GM23338 (cell line): Measurements from ENCODE around the gene CLDN11. TPM values are rescaled to one million over a fixed set of nuclear protein-coding genes. Genes with fewer than 3 reads are reported as not detected.

Source experiments
- ATAC-seq: fragments of 200-7000 bp; cut with Tn5 transposase; 3 replicates; pipeline ENCODE4 v1.9.1; 2020
- DNase-seq: peaks from one replicate; pipeline ENCODE4 v3.0.0-alpha.2; 2015; ENCODE audit warnings: low spot score
- H2AFZ ChIP-seq: fragments of 200-600 bp; sonication (generic); 2 replicates; pipeline ENCODE4 v1.8.0; 2016; ENCODE audit warnings: antibody characterized with exemption, mild to moderate bottlenecking, moderate library complexity
- H3F3A ChIP-seq: fragments of 200-600 bp; sonication (generic); replicated peaks from 2 replicates; pipeline ENCODE4 v1.8.0; 2017; ENCODE audit warnings: antibody characterized with exemption, mixed run types, low read depth
- H3K27ac ChIP-seq: fragments of 200-600 bp; sonication (generic); 2 replicates; pipeline ENCODE4 v1.6.1; 2016; ENCODE audit warnings: low read depth
- H3K27me3 ChIP-seq: fragments of 200-600 bp; sonication (generic); 2 replicates; pipeline ENCODE4 v1.8.0; 2016; ENCODE audit warnings: mild to moderate bottlenecking, mixed run types, moderate library complexity; ENCODE audit not compliant: insufficient read depth
- H3K36me3 ChIP-seq: fragments of 200-600 bp; sonication (generic); 2 replicates; pipeline ENCODE4 v1.8.0; 2016; ENCODE audit warnings: mild to moderate bottlenecking; ENCODE audit not compliant: insufficient read depth
- H3K4me1 ChIP-seq: fragments of 200-600 bp; sonication (generic); 2 replicates; pipeline ENCODE4 v1.8.0; 2016; ENCODE audit warnings: mild to moderate bottlenecking, moderate library complexity; ENCODE audit not compliant: insufficient read depth
- H3K4me2 ChIP-seq: fragments of 200-600 bp; sonication (generic); 2 replicates; pipeline ENCODE4 v1.7.1; 2017; ENCODE audit warnings: mixed run types
- H3K4me3 ChIP-seq: fragments of 200-600 bp; sonication (generic); 2 replicates; pipeline ENCODE4 v1.6.1; 2016; ENCODE audit warnings: mixed run types
- H3K79me2 ChIP-seq: fragments of 200-600 bp; sonication (generic); replicated peaks from 2 replicates; pipeline ENCODE4 v1.8.0; 2017; ENCODE audit warnings: mild to moderate bottlenecking; ENCODE audit not compliant: insufficient read depth
- H3K9me2 ChIP-seq: fragments of 200-600 bp; sonication (generic); 2 replicates; pipeline ENCODE4 v1.8.0; 2017; ENCODE audit not compliant: insufficient read depth
- H4K20me1 ChIP-seq: fragments of 200-600 bp; sonication (generic); replicated peaks from 2 replicates; pipeline ENCODE4 v1.8.0; 2017; ENCODE audit warnings: mild to moderate bottlenecking; ENCODE audit not compliant: insufficient read depth
- H3K27ac Mint-ChIP-seq: 2 replicates; pipeline ENCODE4 v1.8.0; 2020; ENCODE audit warnings: inconsistent platforms, mild to moderate bottlenecking, moderate library complexity, mixed read lengths
- H3K27me3 Mint-ChIP-seq: 3 replicates; pipeline ENCODE4 v1.8.0; 2022; ENCODE audit warnings: low read depth, mild to moderate bottlenecking, moderate library complexity, mixed read lengths, inconsistent platforms; ENCODE audit not compliant: insufficient read depth, poor library complexity
- H3K36me3 Mint-ChIP-seq: 3 replicates; pipeline ENCODE4 v1.8.0; 2021; ENCODE audit warnings: low read depth, mild to moderate bottlenecking, inconsistent platforms, moderate library complexity, mixed read lengths
- H3K4me1 Mint-ChIP-seq: 3 replicates; pipeline ENCODE4 v1.8.0; 2020; ENCODE audit warnings: mild to moderate bottlenecking, inconsistent platforms, mixed read lengths
- H3K4me3 Mint-ChIP-seq: 3 replicates; pipeline ENCODE4 v1.8.0; 2021; ENCODE audit warnings: moderate library complexity, mild to moderate bottlenecking, inconsistent platforms, mixed read lengths
- H3K9me3 Mint-ChIP-seq: 3 replicates; pipeline ENCODE4 v1.8.0; 2020; ENCODE audit warnings: moderate library complexity, mild to moderate bottlenecking, inconsistent platforms, mixed read lengths
- CREB1 ChIP-seq: fragments of 250-450 bp; sonication (Bioruptor Pico); IDR thresholded peaks from 2 replicates; pipeline ENCODE4 v1.5.0; 2020; ENCODE audit warnings: low read depth, mild to moderate bottlenecking, moderate library complexity
- EZH2 ChIP-seq: fragments of 200-600 bp; sonication (generic); IDR thresholded peaks from one replicate; pipeline ENCODE4 v1.8.0; 2017; ENCODE audit warnings: antibody characterized with exemption, mild to moderate bottlenecking, low read depth; ENCODE audit not compliant: unreplicated experiment
- EZH2phosphoT487 ChIP-seq: fragments of 200-600 bp; sonication (generic); IDR thresholded peaks from one replicate; pipeline ENCODE4 v1.8.1; 2018; ENCODE audit warnings: antibody characterized with exemption; ENCODE audit not compliant: unreplicated experiment
- JUNB ChIP-seq: IDR thresholded peaks from one replicate; pipeline ENCODE4 v1.6.1; 2016; ENCODE audit warnings: antibody characterized with exemption; ENCODE audit not compliant: unreplicated experiment
- NANOG ChIP-seq: IDR thresholded peaks from 2 replicates; pipeline ENCODE4 v1.6.1; 2016; ENCODE audit warnings: antibody characterized with exemption, borderline replicate concordance
- POLR2AphosphoS5 ChIP-seq: IDR thresholded peaks from 2 replicates; pipeline ENCODE4 v1.6.1; 2016; ENCODE audit warnings: antibody characterized with exemption, low read depth
- REST ChIP-seq: IDR thresholded peaks from one replicate; pipeline ENCODE4 v1.6.1; 2018; ENCODE audit warnings: antibody characterized with exemption; ENCODE audit not compliant: unreplicated experiment
- STAT1 ChIP-seq: IDR thresholded peaks from one replicate; pipeline ENCODE4 v1.6.1; 2016; ENCODE audit warnings: antibody characterized with exemption; ENCODE audit not compliant: unreplicated experiment
- ZNF114 ChIP-seq: fragments of 250-450 bp; sonication (Bioruptor Pico); IDR thresholded peaks from 2 replicates; pipeline ENCODE4 v1.5.0; 2020; ENCODE audit warnings: mild to moderate bottlenecking, moderate library complexity
- ZNF331 ChIP-seq: fragments of 250-450 bp; sonication (Bioruptor Pico); IDR thresholded peaks from 2 replicates; pipeline ENCODE4 v1.5.0; 2020; ENCODE audit warnings: low read depth, mild to moderate bottlenecking, moderate library complexity
- polyA plus RNA-seq: library from polyadenylated mRNA; unstranded; fragments of >200 nt; fragmentation: Nextera tagmentation; extraction: Ambion mirVana; gene quantifications from 2 replicates; pipeline ENCODE4 v1.2.1, GENCODE V29; 2016
- total RNA-seq: library from RNA; depleted of rRNA; stranded (reverse); fragments of >200 nt; shearing (Covaris generic); gene quantifications from 2 replicates; pipeline ENCODE4 v1.2.3, GENCODE V29; 2014
- TF ChIP-seq, protein P1 (sequence below): fragments of 250-450 bp; sonication (Bioruptor Pico); IDR thresholded peaks from 2 replicates; pipeline ENCODE4 v1.5.0; 2020; ENCODE audit warnings: mild to moderate bottlenecking, moderate library complexity
- TF ChIP-seq, protein P2 (sequence below): IDR thresholded peaks from 2 replicates; pipeline ENCODE4 v1.6.1; 2016; ENCODE audit warnings: antibody characterized with exemption
- TF ChIP-seq, protein P3 (sequence below), 2 experiments: fragments of 200-600 bp in 1 of 2; sonication (generic) in 1 of 2; conservative IDR thresholded peaks; 2 replicates each; pipeline versions ENCODE4 v1.5.1 to v1.6.1; 2016 to 2017; ENCODE audit warnings: antibody characterized with exemption in 2 of 2, low read depth in 2 of 2, mild to moderate bottlenecking in 2 of 2, moderate library complexity in 1 of 2

Gene CLDN11
- total and polyA plus RNA-seq, 2 experiments from 2014 or later: 5.2 to 8.3 TPM

GRCh38 chr3:170432416-170432815, 13.7 kb downstream of the CLDN11 start:
- Histone ChIP-seq H3K9me2 (0 out of 2 replicates have a peak, but pooled peaks cover 3% of the 10 kb centered on the region), H3K4me1 (0 out of 2 replicates have a peak, but pooled peaks cover 3% of the 10 kb centered on the region), H3K27me3 (no peaks in the 10 kb centered on the region), H3F3A (no peaks in the 10 kb centered on the region), H2AFZ (no peak overlapping the region), H3K4me2 (no peak overlapping the region), H4K20me1 (no peaks in the 10 kb centered on the region), H3K79me2 (no peaks in the 10 kb centered on the region), H3K4me3 (no peak overlapping the region), H3K36me3 (no peaks in the 10 kb centered on the region), H3K27ac (no peak overlapping the region)
- Mint-ChIP-seq H3K4me3 (no peak overlapping the region), H3K27me3 (peaks cover 3% of the 10 kb centered on the region), H3K27ac (no peak overlapping the region), H3K9me3 (no peaks in the 10 kb centered on the region), H3K36me3 (no peaks in the 10 kb centered on the region), H3K4me1 (peaks cover 9% of the 10 kb centered on the region; the same call in 2 of the 3 replicates)
- no peak for DNase-seq
- TF ChIP-seq CREB1 (CRISPR knock-in tag) (no peak), EZH2 (no peak), NANOG (no peak), STAT1 (no peak), POLR2AphosphoS5 (no peak), ZNF114 (CRISPR knock-in tag) (no peak), EZH2phosphoT487 (no peak), REST (no peak), ZNF331 (no peak), JUNB (no peak)
- TF ChIP-seq, protein P1, sequence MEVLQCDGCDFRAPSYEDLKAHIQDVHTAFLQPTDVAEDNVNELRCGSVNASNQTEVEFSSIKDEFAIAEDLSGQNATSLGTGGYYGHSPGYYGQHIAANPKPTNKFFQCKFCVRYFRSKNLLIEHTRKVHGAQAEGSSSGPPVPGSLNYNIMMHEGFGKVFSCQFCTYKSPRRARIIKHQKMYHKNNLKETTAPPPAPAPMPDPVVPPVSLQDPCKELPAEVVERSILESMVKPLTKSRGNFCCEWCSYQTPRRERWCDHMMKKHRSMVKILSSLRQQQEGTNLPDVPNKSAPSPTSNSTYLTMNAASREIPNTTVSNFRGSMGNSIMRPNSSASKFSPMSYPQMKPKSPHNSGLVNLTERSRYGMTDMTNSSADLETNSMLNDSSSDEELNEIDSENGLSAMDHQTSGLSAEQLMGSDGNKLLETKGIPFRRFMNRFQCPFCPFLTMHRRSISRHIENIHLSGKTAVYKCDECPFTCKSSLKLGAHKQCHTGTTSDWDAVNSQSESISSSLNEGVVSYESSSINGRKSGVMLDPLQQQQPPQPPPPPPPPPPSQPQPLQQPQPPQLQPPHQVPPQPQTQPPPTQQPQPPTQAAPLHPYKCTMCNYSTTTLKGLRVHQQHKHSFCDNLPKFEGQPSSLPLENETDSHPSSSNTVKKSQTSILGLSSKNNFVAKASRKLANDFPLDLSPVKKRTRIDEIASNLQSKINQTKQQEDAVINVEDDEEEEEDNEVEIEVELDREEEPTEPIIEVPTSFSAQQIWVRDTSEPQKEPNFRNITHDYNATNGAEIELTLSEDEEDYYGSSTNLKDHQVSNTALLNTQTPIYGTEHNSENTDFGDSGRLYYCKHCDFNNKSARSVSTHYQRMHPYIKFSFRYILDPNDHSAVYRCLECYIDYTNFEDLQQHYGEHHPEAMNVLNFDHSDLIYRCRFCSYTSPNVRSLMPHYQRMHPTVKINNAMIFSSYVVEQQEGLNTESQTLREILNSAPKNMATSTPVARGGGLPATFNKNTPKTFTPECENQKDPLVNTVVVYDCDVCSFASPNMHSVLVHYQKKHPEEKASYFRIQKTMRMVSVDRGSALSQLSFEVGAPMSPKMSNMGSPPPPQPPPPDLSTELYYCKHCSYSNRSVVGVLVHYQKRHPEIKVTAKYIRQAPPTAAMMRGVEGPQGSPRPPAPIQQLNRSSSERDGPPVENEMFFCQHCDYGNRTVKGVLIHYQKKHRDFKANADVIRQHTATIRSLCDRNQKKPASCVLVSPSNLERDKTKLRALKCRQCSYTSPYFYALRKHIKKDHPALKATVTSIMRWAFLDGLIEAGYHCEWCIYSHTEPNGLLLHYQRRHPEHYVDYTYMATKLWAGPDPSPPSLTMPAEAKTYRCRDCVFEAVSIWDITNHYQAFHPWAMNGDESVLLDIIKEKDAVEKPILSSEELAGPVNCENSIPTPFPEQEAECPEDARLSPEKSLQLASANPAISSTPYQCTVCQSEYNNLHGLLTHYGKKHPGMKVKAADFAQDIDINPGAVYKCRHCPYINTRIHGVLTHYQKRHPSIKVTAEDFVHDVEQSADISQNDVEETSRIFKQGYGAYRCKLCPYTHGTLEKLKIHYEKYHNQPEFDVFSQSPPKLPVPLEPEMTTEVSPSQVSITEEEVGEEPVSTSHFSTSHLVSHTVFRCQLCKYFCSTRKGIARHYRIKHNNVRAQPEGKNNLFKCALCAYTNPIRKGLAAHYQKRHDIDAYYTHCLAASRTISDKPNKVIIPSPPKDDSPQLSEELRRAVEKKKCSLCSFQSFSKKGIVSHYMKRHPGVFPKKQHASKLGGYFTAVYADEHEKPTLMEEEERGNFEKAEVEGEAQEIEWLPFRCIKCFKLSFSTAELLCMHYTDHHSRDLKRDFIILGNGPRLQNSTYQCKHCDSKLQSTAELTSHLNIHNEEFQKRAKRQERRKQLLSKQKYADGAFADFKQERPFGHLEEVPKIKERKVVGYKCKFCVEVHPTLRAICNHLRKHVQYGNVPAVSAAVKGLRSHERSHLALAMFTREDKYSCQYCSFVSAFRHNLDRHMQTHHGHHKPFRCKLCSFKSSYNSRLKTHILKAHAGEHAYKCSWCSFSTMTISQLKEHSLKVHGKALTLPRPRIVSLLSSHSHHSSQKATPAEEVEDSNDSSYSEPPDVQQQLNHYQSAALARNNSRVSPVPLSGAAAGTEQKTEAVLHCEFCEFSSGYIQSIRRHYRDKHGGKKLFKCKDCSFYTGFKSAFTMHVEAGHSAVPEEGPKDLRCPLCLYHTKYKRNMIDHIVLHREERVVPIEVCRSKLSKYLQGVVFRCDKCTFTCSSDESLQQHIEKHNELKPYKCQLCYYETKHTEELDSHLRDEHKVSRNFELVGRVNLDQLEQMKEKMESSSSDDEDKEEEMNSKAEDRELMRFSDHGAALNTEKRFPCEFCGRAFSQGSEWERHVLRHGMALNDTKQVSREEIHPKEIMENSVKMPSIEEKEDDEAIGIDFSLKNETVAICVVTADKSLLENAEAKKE (CRISPR knock-in tag): no peak
- TF ChIP-seq, protein P2, sequence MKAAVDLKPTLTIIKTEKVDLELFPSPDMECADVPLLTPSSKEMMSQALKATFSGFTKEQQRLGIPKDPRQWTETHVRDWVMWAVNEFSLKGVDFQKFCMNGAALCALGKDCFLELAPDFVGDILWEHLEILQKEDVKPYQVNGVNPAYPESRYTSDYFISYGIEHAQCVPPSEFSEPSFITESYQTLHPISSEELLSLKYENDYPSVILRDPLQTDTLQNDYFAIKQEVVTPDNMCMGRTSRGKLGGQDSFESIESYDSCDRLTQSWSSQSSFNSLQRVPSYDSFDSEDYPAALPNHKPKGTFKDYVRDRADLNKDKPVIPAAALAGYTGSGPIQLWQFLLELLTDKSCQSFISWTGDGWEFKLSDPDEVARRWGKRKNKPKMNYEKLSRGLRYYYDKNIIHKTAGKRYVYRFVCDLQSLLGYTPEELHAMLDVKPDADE: no peak
- TF ChIP-seq, protein P3, sequence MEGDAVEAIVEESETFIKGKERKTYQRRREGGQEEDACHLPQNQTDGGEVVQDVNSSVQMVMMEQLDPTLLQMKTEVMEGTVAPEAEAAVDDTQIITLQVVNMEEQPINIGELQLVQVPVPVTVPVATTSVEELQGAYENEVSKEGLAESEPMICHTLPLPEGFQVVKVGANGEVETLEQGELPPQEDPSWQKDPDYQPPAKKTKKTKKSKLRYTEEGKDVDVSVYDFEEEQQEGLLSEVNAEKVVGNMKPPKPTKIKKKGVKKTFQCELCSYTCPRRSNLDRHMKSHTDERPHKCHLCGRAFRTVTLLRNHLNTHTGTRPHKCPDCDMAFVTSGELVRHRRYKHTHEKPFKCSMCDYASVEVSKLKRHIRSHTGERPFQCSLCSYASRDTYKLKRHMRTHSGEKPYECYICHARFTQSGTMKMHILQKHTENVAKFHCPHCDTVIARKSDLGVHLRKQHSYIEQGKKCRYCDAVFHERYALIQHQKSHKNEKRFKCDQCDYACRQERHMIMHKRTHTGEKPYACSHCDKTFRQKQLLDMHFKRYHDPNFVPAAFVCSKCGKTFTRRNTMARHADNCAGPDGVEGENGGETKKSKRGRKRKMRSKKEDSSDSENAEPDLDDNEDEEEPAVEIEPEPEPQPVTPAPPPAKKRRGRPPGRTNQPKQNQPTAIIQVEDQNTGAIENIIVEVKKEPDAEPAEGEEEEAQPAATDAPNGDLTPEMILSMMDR (conservative IDR thresholded peaks at IDR 0.05; ENCODE audit: low read depth in 2 of 2): no peak
- ATAC-seq: no peak
